Head of caudate nucleus (tissue), 42 donors: ENCODE results near the gene R3HDM2.

ENCODE experiments used
- DNase-seq, 42 donors: peaks; one replicate each; pipeline versions ENCODE4 v3.0.0 to v3.0.0-alpha.2; 2020 to 2021; ENCODE audit warnings: mixed read lengths in 7 of 42
- intact Hi-C: fragments of 100-400 bp; cut with DNase I; formaldehyde crosslinking; loops from one replicate; pipeline ENCODE4 v1.15.0; 2022

R3HDM2 gene

GRCh38 chr12:57260366-57260765 lies 170.5 kb downstream of the R3HDM2 start:
- DNase-seq = no peak
- intact Hi-C loops = no loop called here

- DNase-seq = no peak
- intact Hi-C loops = no loop called here
Observed at GRCh38 chr12:57258977-57259970, 171.6 kb downstream of the R3HDM2 start.

- peak in 1 of 42 donors; percentile 1 for DNase-seq
- intact Hi-C loops = no loop called here
Observed at GRCh38 chr12:57255916-57256315, 174.9 kb downstream of the R3HDM2 start.

GRCh38 chr12:57254506-57255280 lies 176.2 kb downstream of the R3HDM2 start:
- peak in 1 of 42 donors; percentile 0 for DNase-seq
- intact Hi-C loops = no loop called here

- intact Hi-C loops = no loop called here
- DNase-seq = peak in 1 of 42 donors; percentile 1
Observed at GRCh38 chr12:57250956-57251355, 179.9 kb downstream of the R3HDM2 start, which contains the start of gene STAC3. Gene STAC3 (minus strand): TSS chr12:57251187. CDS start chr12:57249636, 1,551 bp downstream.

GRCh38 chr12:57250541-57250940 lies 180.3 kb downstream of the R3HDM2 start:
- intact Hi-C loops = no loop called here
- DNase-seq = no peak

- DNase-seq = peak in 7 of 42 donors; percentile 28 to 62 (median 40)
- intact Hi-C loops = no loop called here
Observed at GRCh38 chr12:57248934-57249742, 181.7 kb downstream of the R3HDM2 start.

GRCh38 chr12:57247041-57247440 lies 183.8 kb downstream of the R3HDM2 start:
- intact Hi-C loops = no loop called here
- DNase-seq = no peak

- intact Hi-C loops = loop anchor here (5.0 kb wide), 1 partner anchor 37 kb away; no protein-coding TSS in a partner anchor
- DNase-seq = no peak
Observed at GRCh38 chr12:57244312-57244696, 186.5 kb downstream of the R3HDM2 start.

- DNase-seq = peak; percentile 62 to 87 (median 76)
- intact Hi-C loops = loop anchor here (5.0 kb wide), 1 partner anchor 36 kb away; no protein-coding TSS in a partner anchor
Observed at GRCh38 chr12:57243521-57244311, 187.1 kb downstream of the R3HDM2 start.

- intact Hi-C loops = loop anchor here (5.0 kb wide), 1 partner anchor 36 kb away; no protein-coding TSS in a partner anchor
- peak in 34 of 42 donors; percentile 34 to 79 (median 62) for DNase-seq
Observed at GRCh38 chr12:57242691-57243454, 188.0 kb downstream of the R3HDM2 start.

GRCh38 chr12:57242329-57242690 lies 188.5 kb downstream of the R3HDM2 start:
- DNase-seq = peak in 12 of 42 donors; percentile 14 to 59 (median 42)
- intact Hi-C loops = loop anchor here (5.0 kb wide), 1 partner anchor 35 kb away; no protein-coding TSS in a partner anchor

- intact Hi-C loops = loop anchor here (5.0 kb wide), 1 partner anchor 34 kb away; no protein-coding TSS in a partner anchor
- DNase-seq = peak in 1 of 42 donors; percentile 7
Observed at GRCh38 chr12:57241402-57242310, 189.2 kb downstream of the R3HDM2 start.

GRCh38 chr12:57240926-57241401 lies 189.9 kb downstream of the R3HDM2 start:
- peak in 2 of 42 donors; percentile 11 to 15 for DNase-seq
- intact Hi-C loops = loop anchor here (5.0 kb wide), 1 partner anchor 34 kb away; no protein-coding TSS in a partner anchor

- intact Hi-C loops = loop anchor here (5.0 kb wide), 1 partner anchor 33 kb away; no protein-coding TSS in a partner anchor
- peak; percentile 63 to 95 (median 81) for DNase-seq
Observed at GRCh38 chr12:57240066-57240921, 190.5 kb downstream of the R3HDM2 start.
